ENCODE results near the gene ARL8B.

GRCh38 chr3:5092018-5092417, 30.1 kb upstream of the ARL8B start:
- no peak for TF ChIP-seq EZH2 (IDR thresholded peaks at IDR 0.05; ENCODE audit: borderline replicate concordance, insufficient read depth, low read depth, low read length, poor library complexity, severe bottlenecking)
- TF ChIP-seq CTCF (IDR thresholded peaks at IDR 0.05): no peak
